Neural progenitor cell (in vitro differentiated cells): ENCODE measurements around the gene ZBED5.

ENCODE experiments used
- CTCF ChIP-seq: fragments of 200-600 bp; sonication (generic); IDR thresholded peaks from 2 replicates; pipeline ENCODE4 v1.5.1; 2017; ENCODE audit warnings: antibody characterized with exemption, mild to moderate bottlenecking
- EZH2 ChIP-seq: fragments of 200-600 bp; sonication (generic); IDR thresholded peaks from 2 replicates; pipeline ENCODE4 v1.6.1; 2017; ENCODE audit warnings: antibody characterized with exemption, mild to moderate bottlenecking, moderate library complexity
- EZH2phosphoT487 ChIP-seq: fragments of 200-600 bp; sonication (generic); IDR thresholded peaks from 2 replicates; pipeline ENCODE4 v1.6.1; 2017; ENCODE audit warnings: antibody characterized with exemption

GRCh38 chr11:10829139-10829538 lies 28.7 kb downstream of the ZBED5 start:
- no peak for TF ChIP-seq EZH2
- TF ChIP-seq CTCF: no peak
- no peak for TF ChIP-seq EZH2phosphoT487
